ENCODE data around the gene SLC39A13.

SLC39A13 gene

GRCh38 chr11:47377571-47378009 lies 30.8 kb upstream of the SLC39A13 start:
- H3K79me2 ChIP-seq (ENCODE audit: insufficient read depth, low read length): peaks cover 36% of the 10 kb centered on the region
- H3K27ac ChIP-seq (ENCODE audit: low read depth, low read length): peak overlapping the region; percentile 90
- peak overlapping the region; percentile 97 for H3K9ac ChIP-seq (ENCODE audit: low read length)
- H3K27me3 ChIP-seq (ENCODE audit: low read length): no peaks in the 10 kb centered on the region
- H3K4me3 ChIP-seq (ENCODE audit: insufficient read depth, low read length, poor library complexity, severe bottlenecking): peak overlapping the region; percentile 74
- H3F3A ChIP-seq (ENCODE audit: insufficient read depth): no peaks in the 10 kb centered on the region
- no peaks in the 10 kb centered on the region for H3K9me3 ChIP-seq (ENCODE audit: insufficient read depth, low read length)
- H3K4me2 ChIP-seq (ENCODE audit: low read depth, low read length, poor library complexity, severe bottlenecking): peak overlapping the region; percentile 79
- H4K20me1 ChIP-seq (ENCODE audit: low read depth, low read length): no peaks in the 10 kb centered on the region
- H3K9me2 ChIP-seq (replicated peaks; ENCODE audit: insufficient read depth, low read length): no peaks in the 10 kb centered on the region
- TF ChIP-seq EZH2phosphoT487 (conservative IDR thresholded peaks at IDR 0.05; ENCODE audit: low read length) (no peak), CTCF (IDR thresholded peaks at IDR 0.05; ENCODE audit: insufficient read depth, low read length, poor library complexity, severe bottlenecking) (no peak)
- H3K36me3 ChIP-seq (ENCODE audit: low read length): no peaks in the 10 kb centered on the region
- H2AFZ ChIP-seq (ENCODE audit: low read depth, low read length, severe bottlenecking): peak overlapping the region; percentile 81

DNA sequence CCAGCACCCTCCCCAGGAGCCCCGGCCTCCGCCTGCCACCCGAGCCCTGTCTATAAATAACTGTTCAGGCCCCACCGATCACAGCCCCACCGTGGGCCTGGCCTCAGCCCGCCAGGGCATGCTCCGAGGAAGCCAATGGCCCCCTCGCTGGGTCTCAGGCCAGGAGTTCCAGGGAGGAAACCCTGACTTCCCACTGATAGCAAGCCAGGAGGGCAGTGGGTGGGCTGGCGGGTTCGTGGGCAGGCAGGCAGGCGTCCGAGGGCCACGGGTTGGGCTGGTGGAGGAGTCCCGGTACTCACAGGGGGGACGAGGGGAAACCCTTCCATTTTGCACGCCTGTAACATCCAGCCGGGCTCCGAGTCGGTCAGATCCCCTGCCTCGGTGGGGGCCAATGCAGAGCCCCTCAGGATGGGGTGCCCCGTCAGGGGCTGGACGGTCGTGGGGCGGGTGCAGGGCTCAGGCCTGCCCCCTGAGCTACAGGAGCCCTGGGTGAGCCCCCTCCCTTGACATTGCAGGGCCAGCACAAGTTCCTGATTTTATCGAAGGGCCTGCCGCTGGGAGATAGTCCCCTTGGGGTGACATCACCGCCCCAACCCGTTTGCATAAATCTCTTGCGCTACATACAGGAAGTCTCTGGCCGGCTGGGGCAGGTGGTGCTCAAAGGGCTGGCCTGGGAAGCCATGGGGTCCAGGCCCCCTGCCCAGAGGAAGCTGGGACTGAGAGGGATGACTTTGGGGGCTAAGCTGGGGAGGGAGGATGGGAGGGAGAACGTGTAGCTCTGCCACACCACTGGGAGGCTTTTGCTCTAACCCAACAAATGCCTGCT lies 30.2 kb upstream of the SLC39A13 start, which contains the start of gene SPI1:
Gene SPI1 (minus strand): TSS at position 538 of the 826 bp plus-strand sequence. CDS start 194 bp downstream, at position 344.
- H2AFZ ChIP-seq (ENCODE audit: low read depth, low read length, severe bottlenecking): peak within 1 kb of the TSS; percentile 81
- H3K9me3 ChIP-seq (ENCODE audit: insufficient read depth, low read length): no peaks in the 10 kb centered on the region
- no peaks in the 10 kb centered on the region for H3K27me3 ChIP-seq (ENCODE audit: low read length)
- H3K36me3 ChIP-seq (ENCODE audit: low read length): no peaks in the 10 kb centered on the region
- no peaks in the 10 kb centered on the region for H3F3A ChIP-seq (ENCODE audit: insufficient read depth)
- H3K27ac ChIP-seq (ENCODE audit: low read depth, low read length): peak within 1 kb of the TSS; percentile 90
- peak within 1 kb of the TSS; percentile 74 for H3K4me3 ChIP-seq (ENCODE audit: insufficient read depth, low read length, poor library complexity, severe bottlenecking)
- TF ChIP-seq EZH2phosphoT487 (conservative IDR thresholded peaks at IDR 0.05; ENCODE audit: low read length) (no peak), CTCF (IDR thresholded peaks at IDR 0.05; ENCODE audit: insufficient read depth, low read length, poor library complexity, severe bottlenecking) (no peak)
- peaks cover 32% of the 10 kb centered on the region for H3K79me2 ChIP-seq (ENCODE audit: insufficient read depth, low read length)
- H3K9me2 ChIP-seq (replicated peaks; ENCODE audit: insufficient read depth, low read length): no peaks in the 10 kb centered on the region
- peak within 1 kb of the TSS; percentile 79 for H3K4me2 ChIP-seq (ENCODE audit: low read depth, low read length, poor library complexity, severe bottlenecking)
- H4K20me1 ChIP-seq (ENCODE audit: low read depth, low read length): no peaks in the 10 kb centered on the region
- peak within 1 kb of the TSS; percentile 97 for H3K9ac ChIP-seq (ENCODE audit: low read length)

GRCh38 chr11:47378836-47379170 lies 29.6 kb upstream of the SLC39A13 start:
- Histone ChIP-seq H3K4me3 (ENCODE audit: insufficient read depth, low read length, poor library complexity, severe bottlenecking) (peak overlapping the region; percentile 74), H3K4me2 (ENCODE audit: low read depth, low read length, poor library complexity, severe bottlenecking) (peak overlapping the region; percentile 79), H2AFZ (ENCODE audit: low read depth, low read length, severe bottlenecking) (peak overlapping the region; percentile 81), H3K79me2 (ENCODE audit: insufficient read depth, low read length) (peaks cover 26% of the 10 kb centered on the region), H3K9me3 (ENCODE audit: insufficient read depth, low read length) (no peaks in the 10 kb centered on the region), H3K9me2 (replicated peaks; ENCODE audit: insufficient read depth, low read length) (no peaks in the 10 kb centered on the region), H3K36me3 (ENCODE audit: low read length) (no peaks in the 10 kb centered on the region), H3K9ac (ENCODE audit: low read length) (peak overlapping the region; percentile 97), H3F3A (ENCODE audit: insufficient read depth) (no peaks in the 10 kb centered on the region), H4K20me1 (ENCODE audit: low read depth, low read length) (no peaks in the 10 kb centered on the region), H3K27ac (ENCODE audit: low read depth, low read length) (peak overlapping the region; percentile 90), H3K27me3 (ENCODE audit: low read length) (no peaks in the 10 kb centered on the region)
- no peak for TF ChIP-seq CTCF (IDR thresholded peaks at IDR 0.05; ENCODE audit: insufficient read depth, low read length, poor library complexity, severe bottlenecking)
- no peak for TF ChIP-seq EZH2phosphoT487 (conservative IDR thresholded peaks at IDR 0.05; ENCODE audit: low read length)

Data from SU-DHL-6 (cell line).